Bone marrow (tissue), 2 donors: ENCODE results near the gene NGEF.

Experiments used
- DNase-seq, 2 donors: peaks; one replicate each; lab custom pipeline; 2025; lab: John Stamatoyannopoulos, UW

The NGEF gene

DNA sequence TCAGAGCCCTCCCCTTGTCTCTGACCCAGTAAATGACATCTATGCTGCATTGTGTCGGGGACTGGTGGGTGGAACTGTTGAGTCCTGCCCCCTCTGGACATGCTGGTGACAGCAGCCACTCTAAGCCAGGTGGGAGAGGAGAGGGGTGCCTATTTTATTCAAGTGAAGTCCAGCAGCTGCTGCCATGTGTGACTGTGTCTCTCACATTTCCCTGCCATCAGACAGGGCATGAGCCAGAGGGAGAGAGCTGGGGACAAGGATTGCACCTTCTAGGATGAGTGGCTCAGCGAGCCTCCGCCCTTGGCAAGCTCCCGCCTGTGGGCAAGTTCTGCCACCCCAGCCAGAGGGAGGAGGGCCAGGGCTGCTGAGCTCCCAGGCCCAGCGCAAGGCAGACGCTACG is 13.7 kb downstream of the NGEF start:
- DNase-seq = no peak

DNA sequence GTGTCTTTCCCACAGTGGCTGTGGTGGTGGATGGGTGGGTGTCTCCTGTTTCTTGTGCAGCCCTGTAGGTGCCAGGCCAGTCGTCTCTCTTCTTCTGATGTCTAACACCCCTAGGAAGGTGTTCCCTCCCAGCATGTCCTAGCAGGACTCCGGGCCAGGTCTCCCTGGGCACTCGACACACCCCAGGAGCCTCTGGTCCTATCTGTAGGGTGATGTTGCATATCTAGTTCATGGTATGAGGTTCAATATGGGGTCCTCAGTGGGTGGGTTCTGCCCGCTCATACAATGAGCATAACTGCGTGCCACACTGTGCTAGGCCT is 14.4 kb downstream of the NGEF start:
- DNase-seq = no peak

- no peak for DNase-seq
Measured at GRCh38 chr2:232997749-232998665, 15.0 kb downstream of the NGEF start.

- DNase-seq = no peak
Measured at GRCh38 chr2:232994446-232994845, 18.6 kb downstream of the NGEF start.

DNA sequence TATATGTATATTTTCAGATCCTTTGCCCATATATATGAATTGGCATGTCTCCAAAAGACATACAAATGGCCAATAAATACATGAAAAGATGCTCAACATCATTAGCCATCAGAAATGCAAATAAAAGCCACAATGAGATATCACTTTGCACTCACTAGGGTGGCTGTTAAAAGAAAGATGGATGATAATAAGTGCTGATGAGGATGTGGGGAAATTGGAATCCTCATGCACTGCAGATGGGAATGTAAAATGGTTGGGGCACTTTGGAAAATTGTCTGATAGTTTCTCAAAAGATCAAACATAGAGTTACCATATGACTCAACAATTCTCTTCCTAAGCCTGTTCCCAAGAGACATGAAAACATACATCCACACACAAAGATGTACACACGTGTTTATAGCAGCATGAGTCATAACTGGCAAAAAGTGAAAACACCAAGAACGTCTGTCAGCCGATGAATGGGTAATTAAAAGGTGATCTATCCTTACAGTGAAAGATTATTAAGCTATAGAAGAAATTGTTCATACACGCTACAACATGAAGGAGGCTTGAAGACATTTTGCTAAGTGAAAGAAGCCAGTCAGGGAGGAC is 19.7 kb downstream of the NGEF start:
- DNase-seq = no peak

GRCh38 chr2:232986155-232986554 is 26.9 kb downstream of the NGEF start:
- DNase-seq = no peak

- no peak for DNase-seq
Measured at GRCh38 chr2:232984451-232985207, 28.4 kb downstream of the NGEF start.

GRCh38 chr2:232983669-232984140 is 29.4 kb downstream of the NGEF start:
- no peak for DNase-seq

DNA sequence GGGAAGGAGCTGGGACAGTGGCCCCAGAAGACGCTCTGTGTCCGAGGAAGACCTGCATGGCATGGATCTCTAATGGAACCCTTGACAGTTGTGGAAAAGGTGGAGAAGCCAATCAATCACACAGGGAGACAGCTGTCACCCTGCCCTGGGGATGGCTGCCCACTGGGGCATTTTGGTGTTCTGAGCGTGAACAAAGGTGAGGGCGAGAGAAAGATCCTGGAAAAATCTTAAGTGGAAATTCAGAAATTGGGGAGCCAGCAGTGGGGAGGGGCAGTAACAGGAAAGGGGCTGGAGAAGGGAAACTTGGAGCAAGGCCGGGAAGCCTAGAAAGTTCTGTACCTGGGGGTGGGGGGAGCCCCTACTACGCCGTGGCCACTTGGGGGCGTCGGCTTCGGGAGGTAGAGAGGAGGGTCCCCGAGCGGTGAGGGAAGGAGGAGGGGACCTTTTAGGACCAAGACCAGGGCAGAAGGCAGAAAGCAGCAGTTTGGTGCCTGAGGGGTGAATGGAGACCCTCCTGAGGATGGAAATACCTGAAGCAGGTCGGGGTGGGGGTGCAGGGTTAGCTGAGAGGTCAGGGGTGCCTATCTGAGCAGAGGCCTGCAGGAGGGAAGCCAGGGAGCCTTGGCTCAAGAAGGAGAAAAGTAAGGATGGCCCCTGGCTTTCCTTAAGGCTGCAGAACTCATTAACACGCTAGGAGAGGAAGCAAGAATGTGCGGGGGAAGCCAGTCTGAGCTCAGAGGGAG is 30.0 kb downstream of the NGEF start:
- DNase-seq = no peak

DNA sequence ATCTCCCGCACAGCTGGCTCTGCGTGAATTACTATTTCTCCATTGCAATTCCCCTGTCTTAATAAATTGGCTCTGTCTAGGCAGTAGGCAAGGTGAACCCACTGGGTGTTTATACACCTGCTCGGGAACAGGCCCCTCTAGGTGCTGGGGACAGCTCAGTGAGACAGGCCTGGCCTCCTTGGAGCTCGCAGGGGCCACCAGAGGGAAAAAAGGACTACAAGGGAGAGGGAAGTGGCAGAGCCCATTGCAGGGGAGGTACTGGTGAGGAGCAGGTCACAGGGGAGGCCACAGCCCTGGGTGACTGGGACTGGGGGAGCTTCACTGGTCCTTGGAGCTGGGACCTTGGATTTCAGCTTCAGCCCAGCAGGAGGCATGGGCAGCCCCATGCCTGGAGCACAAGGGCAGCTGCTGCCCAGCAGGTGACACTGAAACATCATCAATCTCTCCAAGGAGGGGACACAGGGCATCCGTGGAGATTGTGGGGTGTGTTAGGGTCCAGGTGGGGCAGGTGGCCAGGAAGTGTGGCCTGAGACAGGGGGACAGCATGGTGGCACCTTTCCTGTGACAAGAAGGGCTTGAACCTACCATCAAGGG is 31.2 kb downstream of the NGEF start:
- no peak for DNase-seq

- DNase-seq = no peak
Measured at GRCh38 chr2:232981356-232981755, 31.7 kb downstream of the NGEF start.

GRCh38 chr2:232980683-232981082 is 32.4 kb downstream of the NGEF start:
- DNase-seq = no peak

DNA sequence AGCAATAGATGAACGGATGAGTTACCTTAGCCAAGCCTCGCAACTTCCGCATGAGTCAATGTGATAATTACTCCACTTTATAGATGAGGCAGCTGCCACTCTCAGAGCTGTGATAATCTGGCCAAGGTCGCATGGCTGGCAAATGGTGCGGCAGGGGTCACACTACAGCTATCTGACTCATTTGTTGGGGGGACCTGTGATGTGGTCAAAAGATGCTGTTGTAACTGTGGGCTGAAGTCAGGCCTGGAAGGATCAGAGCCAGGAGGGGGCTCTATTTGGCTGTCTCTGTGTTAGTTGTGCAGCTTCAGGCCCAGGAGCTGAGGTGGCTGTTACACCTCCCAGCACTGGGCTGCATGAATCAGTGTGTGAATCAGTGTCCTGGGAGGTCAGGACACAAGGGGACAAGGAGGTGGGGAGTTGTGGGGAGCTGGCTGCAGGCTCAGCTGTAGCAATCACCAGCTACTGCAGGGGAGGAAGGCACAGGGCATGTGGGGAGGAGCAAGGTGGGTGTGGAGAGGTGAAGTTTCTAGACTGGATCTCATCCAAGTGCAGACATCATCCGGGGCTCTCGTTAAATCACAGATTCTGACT is 33.1 kb downstream of the NGEF start:
- no peak for DNase-seq

DNA sequence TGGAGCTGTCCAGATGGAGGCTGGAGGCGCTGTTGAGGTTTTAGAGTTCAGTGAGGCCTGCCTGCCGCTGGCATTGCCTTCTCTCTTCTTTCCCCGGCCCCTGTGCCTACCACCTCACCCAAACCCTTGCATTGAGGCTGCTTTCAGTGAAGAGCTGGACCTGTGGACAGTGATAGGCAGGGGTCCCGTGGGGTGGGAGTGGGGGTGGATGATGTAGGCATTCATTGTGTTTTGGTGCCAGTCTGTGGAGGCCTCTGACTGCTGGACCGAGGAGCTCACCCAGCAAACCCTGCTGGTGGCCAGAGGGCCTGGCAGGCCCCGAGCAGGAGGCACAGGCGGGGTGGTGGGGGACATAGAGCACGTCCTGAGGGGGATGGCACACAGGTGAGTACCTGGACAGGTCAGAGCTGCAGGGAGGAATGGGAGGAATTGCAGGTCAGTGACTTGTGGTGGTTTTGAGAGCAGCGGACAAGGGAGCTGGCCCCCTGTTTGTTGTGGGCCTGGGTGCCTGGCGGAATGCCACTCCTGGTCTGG is 35.6 kb downstream of the NGEF start:
- DNase-seq = no peak

- no peak for DNase-seq
Measured at GRCh38 chr2:232976666-232977437, 36.2 kb downstream of the NGEF start.

DNA sequence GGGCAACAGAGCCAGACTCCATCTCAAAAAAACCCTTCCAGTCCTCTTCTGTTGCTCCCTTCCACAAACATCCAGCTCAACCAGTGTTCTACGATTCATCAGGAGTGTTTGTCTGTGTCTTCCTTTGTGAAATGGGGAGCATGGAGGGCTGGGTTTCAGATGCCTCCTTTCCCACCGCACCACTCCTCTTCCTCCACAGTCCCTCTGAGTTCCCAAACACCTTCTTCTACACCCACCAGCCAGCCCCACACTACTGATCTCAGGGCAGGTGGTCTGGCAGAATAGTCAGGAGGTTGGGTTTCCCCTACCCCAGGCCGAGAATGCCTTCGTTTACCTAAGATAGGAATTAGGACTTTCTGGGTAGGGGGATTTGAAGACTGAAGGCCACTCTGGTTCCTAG is 36.9 kb downstream of the NGEF start:
- no peak for DNase-seq

DNA sequence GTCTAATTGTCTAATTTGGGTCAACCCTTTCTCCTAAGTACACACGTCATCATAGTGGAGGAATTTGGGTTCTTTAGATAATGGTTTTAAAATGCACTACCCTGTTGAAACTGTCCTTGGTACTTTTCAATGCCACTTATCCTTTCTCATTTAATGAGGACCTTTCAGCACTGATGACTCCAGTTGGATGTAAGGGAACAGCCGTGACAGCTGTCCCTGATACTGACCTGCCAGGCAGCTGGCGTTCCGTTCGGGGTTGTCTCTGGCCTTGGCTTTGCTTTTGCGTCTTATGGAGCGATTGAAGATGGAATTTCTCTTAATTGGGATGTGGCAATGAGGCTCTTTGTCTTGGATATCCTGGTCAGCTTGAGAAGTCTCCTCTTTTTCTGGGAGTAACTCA is 38.7 kb downstream of the NGEF start:
- DNase-seq = no peak

DNA sequence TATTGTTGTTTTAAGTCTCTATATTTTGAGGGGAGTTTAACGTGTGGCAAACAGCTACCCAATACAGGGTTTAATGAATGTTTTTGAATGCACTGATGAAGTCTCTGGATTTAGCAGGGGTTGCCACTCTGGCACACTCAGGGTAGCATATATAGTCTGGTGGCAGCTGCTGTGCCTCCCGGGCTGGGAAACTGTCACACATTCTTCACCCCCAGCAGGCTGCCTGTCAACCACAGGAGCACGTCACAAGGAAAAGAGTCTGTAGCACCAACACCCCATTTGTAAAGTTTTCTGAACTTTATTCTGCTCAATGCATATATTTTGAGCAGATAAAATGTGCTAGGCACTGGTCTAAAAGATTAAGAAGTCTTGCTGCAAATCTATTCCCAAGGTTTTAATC is 39.3 kb downstream of the NGEF start:
- DNase-seq = no peak

GRCh38 chr2:232973011-232973735 is 39.9 kb downstream of the NGEF start:
- no peak for DNase-seq

- DNase-seq = no peak
Measured at GRCh38 chr2:232971744-232972143, 41.3 kb downstream of the NGEF start.
